IMR-90 (cell line): ENCODE results near the gene SCAND1.
"Not testable (repeated sequence)": the region's sequence is repeated elsewhere in the genome, so short reads cannot be mapped to it uniquely, and the experiment has no call there.

ENCODE experiments used
- CHD1 ChIP-seq: IDR thresholded peaks from 2 replicates; pipeline ENCODE4 v1.6.1; 2012; ENCODE audit warnings: low read depth, low read length, improper control_type of control experiment
- FOS ChIP-seq: fragments of 150-350 bp; IDR thresholded peaks from 2 replicates; pipeline ENCODE4 v1.6.1; 2016; ENCODE audit warnings: low read depth, low read length
- MAFK ChIP-seq: IDR thresholded peaks from 2 replicates; pipeline ENCODE4 v1.6.1; 2012; ENCODE audit warnings: low read depth, low read length, improper control_type of control experiment
- NFE2L2 ChIP-seq: fragments of 150-350 bp; IDR thresholded peaks from 2 replicates; pipeline ENCODE4 v1.6.1; 2016; ENCODE audit warnings: low read depth, mild to moderate bottlenecking, low read length
- POLR2A ChIP-seq: IDR thresholded peaks from 2 replicates; pipeline ENCODE4 v1.6.1; 2012; ENCODE audit warnings: mild to moderate bottlenecking, low read depth, low read length
- RAD21 ChIP-seq: IDR thresholded peaks from 2 replicates; pipeline ENCODE4 v1.6.1; 2012; ENCODE audit warnings: low read length, improper control_type of control experiment
- RCOR1 ChIP-seq: IDR thresholded peaks from 2 replicates; pipeline ENCODE4 v1.6.1; 2012; ENCODE audit warnings: mild to moderate bottlenecking, low read length, improper control_type of control experiment; ENCODE audit not compliant: insufficient replicate concordance
- SMC3 ChIP-seq: fragments of 150-350 bp; IDR thresholded peaks from 2 replicates; pipeline ENCODE4 v1.6.1; 2016; ENCODE audit warnings: low read depth, mild to moderate bottlenecking, antibody characterized with exemption, low read length, moderate library complexity
- TF ChIP-seq, protein P1 (sequence below): conservative IDR thresholded peaks from 2 replicates; pipeline ENCODE4 v1.5.1; 2012; ENCODE audit warnings: mild to moderate bottlenecking, low read depth, low read length, improper control_type of control experiment

DNA sequence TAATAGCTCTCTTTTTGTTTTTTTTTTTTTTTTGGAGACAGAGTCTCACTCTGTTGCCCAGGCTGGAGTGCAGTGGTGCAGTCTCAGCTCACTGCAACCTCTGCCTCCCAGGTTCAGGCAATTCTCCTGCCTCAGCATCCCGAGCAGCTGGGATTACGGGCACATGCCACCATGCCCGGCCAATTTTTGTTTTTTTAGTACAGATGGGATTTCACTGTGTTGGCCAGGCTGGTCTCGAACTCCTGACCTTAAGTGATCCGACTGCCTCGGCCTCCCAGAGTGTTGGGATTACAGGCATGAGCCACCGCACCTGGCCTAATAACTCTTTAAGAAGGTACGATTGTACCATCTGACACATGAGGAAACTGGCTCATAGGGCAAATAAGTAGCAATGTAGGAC is 42.2 kb upstream of the SCAND1 start:
- not testable (repeated sequence) for TF ChIP-seq POLR2A, RAD21, FOS, RCOR1, SMC3, NFE2L2, CHD1, MAFK
- TF ChIP-seq, protein P1, sequence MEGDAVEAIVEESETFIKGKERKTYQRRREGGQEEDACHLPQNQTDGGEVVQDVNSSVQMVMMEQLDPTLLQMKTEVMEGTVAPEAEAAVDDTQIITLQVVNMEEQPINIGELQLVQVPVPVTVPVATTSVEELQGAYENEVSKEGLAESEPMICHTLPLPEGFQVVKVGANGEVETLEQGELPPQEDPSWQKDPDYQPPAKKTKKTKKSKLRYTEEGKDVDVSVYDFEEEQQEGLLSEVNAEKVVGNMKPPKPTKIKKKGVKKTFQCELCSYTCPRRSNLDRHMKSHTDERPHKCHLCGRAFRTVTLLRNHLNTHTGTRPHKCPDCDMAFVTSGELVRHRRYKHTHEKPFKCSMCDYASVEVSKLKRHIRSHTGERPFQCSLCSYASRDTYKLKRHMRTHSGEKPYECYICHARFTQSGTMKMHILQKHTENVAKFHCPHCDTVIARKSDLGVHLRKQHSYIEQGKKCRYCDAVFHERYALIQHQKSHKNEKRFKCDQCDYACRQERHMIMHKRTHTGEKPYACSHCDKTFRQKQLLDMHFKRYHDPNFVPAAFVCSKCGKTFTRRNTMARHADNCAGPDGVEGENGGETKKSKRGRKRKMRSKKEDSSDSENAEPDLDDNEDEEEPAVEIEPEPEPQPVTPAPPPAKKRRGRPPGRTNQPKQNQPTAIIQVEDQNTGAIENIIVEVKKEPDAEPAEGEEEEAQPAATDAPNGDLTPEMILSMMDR, result not testable (repeated sequence)
